ENCODE measurements around the gene PTPRQ. TPM values are rescaled to one million over a fixed set of nuclear protein-coding genes. Genes with fewer than 3 reads are reported as not detected.

PTPRQ gene
- total RNA-seq, 1 donor, result 5.4 TPM

DNA sequence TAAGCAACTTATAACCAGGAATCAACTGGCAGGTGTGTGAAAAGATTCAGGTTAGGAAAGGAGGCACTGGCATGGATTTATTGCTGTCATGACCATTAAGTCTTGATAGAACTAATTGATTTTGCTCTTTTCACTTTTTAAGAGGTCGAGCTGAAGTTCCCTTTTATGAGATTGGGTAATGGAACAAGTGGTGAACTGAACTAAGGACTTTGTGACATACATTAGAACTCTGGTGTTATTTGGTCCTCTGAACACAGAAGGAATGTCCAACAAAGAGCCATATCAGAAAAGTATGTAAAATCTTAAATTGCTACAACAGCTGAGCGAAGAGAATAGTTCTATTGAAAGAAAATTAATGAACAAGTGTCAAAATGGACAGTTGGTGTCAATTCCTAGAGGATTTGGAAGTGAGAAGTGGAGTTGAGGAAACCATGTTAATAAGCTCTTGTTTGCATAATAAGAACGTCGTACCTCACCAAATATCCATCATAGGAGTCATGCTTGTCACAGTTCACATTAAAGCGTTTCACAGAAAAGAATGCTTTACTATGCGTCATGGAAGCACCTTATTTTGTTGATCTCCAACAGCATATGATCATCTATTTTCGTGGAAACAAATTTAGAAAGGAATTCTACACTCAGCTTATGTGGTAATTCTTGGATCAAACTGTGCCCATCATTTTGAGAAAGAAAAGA lies 255.0 kb downstream of the PTPRQ start:
- Histone ChIP-seq H3K79me2 (ENCODE audit: insufficient read depth, low read length) (no peaks in the 10 kb centered on the region), H3K4me3 (ENCODE audit: insufficient read depth, low read length) (no peak overlapping the region), H3K4me2 (ENCODE audit: insufficient read depth, low read length) (no peak overlapping the region), H2AFZ (ENCODE audit: low read length) (no peak overlapping the region), H3K4me1 (ENCODE audit: insufficient read depth, low read length) (peaks cover 20% of the 10 kb centered on the region), H3K27ac (ENCODE audit: low read depth, low read length) (no peak overlapping the region), H3K36me3 (ENCODE audit: insufficient read depth, low read length) (no peaks in the 10 kb centered on the region), H4K20me1 (ENCODE audit: insufficient read depth, low read length) (no peaks in the 10 kb centered on the region), H3K27me3 (ENCODE audit: insufficient read depth, low read length) (no peaks in the 10 kb centered on the region), H3K9me3 (ENCODE audit: low read depth, low read length) (no peaks in the 10 kb centered on the region)
- no peak for DNase-seq (ENCODE audit: insufficient read length, low spot score, missing footprints)
- TF ChIP-seq, protein P1, sequence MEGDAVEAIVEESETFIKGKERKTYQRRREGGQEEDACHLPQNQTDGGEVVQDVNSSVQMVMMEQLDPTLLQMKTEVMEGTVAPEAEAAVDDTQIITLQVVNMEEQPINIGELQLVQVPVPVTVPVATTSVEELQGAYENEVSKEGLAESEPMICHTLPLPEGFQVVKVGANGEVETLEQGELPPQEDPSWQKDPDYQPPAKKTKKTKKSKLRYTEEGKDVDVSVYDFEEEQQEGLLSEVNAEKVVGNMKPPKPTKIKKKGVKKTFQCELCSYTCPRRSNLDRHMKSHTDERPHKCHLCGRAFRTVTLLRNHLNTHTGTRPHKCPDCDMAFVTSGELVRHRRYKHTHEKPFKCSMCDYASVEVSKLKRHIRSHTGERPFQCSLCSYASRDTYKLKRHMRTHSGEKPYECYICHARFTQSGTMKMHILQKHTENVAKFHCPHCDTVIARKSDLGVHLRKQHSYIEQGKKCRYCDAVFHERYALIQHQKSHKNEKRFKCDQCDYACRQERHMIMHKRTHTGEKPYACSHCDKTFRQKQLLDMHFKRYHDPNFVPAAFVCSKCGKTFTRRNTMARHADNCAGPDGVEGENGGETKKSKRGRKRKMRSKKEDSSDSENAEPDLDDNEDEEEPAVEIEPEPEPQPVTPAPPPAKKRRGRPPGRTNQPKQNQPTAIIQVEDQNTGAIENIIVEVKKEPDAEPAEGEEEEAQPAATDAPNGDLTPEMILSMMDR (IDR thresholded peaks at IDR 0.05; ENCODE audit: extremely low read depth, low read depth, low read length), result no peak

DNA sequence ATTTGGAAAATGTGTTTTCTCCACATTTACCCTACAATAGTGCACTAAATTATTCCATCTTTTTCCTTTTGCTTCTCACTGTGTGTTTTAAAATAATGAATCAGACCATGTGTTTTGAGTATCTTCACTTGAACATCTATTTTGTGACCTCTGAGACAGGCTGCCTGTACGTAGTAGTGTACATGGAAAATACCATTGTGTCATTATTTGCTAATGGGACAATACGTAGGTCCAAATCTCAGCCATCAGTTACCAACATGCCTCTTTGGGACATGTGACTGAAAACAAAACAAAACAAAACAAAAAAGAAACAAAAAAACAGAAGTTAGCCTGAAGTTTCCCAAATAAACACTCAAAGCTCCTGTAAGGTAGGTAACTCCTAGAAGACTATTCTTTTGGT lies 256.3 kb downstream of the PTPRQ start:
- Histone ChIP-seq H2AFZ (ENCODE audit: low read length) (no peak overlapping the region), H3K4me3 (ENCODE audit: insufficient read depth, low read length) (no peak overlapping the region)

DNA sequence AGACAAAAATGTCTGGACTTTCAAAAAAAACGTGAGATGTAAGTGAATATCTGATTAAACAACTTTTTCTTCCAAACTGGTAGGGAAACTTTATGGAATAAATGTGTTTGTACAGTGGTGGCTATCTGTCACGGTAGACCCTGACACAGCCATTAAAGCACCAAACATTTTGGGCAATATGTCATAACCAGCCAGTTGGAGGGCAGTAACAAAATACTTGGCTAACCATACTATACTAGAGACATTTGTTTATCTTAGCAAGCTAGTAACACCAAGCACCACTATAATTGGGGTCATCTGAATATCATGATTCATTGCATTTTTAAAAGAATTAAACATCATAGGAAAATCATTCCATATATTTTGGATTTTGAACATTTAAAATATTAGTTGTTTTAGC lies 257.4 kb downstream of the PTPRQ start:
- no peak for DNase-seq (ENCODE audit: insufficient read length, low spot score, missing footprints)
- H3K79me2 ChIP-seq (ENCODE audit: insufficient read depth, low read length), result no peaks in the 10 kb centered on the region
- H4K20me1 ChIP-seq (ENCODE audit: insufficient read depth, low read length), result no peaks in the 10 kb centered on the region
- H3K27me3 ChIP-seq (ENCODE audit: insufficient read depth, low read length), result no peaks in the 10 kb centered on the region
- H3K4me1 ChIP-seq (ENCODE audit: insufficient read depth, low read length), result peaks cover 20% of the 10 kb centered on the region
- H3K9me3 ChIP-seq (ENCODE audit: low read depth, low read length), result no peaks in the 10 kb centered on the region
- H3K4me3 ChIP-seq (ENCODE audit: insufficient read depth, low read length), result no peak overlapping the region
- TF ChIP-seq, protein P1 (IDR thresholded peaks at IDR 0.05; ENCODE audit: extremely low read depth, low read depth, low read length), result no peak
- no peak overlapping the region for H2AFZ ChIP-seq (ENCODE audit: low read length)
- H3K4me2 ChIP-seq (ENCODE audit: insufficient read depth, low read length), result no peak overlapping the region
- H3K36me3 ChIP-seq (ENCODE audit: insufficient read depth, low read length), result no peaks in the 10 kb centered on the region
- no peak overlapping the region for H3K27ac ChIP-seq (ENCODE audit: low read depth, low read length)

More for the DNA sequence above, 256.3 kb downstream of the PTPRQ start:
- H4K20me1 ChIP-seq (ENCODE audit: insufficient read depth, low read length), result no peaks in the 10 kb centered on the region
- TF ChIP-seq, protein P1 (IDR thresholded peaks at IDR 0.05; ENCODE audit: extremely low read depth, low read depth, low read length), result no peak
- H3K9me3 ChIP-seq (ENCODE audit: low read depth, low read length), result no peaks in the 10 kb centered on the region
- H3K79me2 ChIP-seq (ENCODE audit: insufficient read depth, low read length), result no peaks in the 10 kb centered on the region
- no peak overlapping the region for H3K27ac ChIP-seq (ENCODE audit: low read depth, low read length)
- no peaks in the 10 kb centered on the region for H3K36me3 ChIP-seq (ENCODE audit: insufficient read depth, low read length)
- H3K27me3 ChIP-seq (ENCODE audit: insufficient read depth, low read length), result no peaks in the 10 kb centered on the region
- no peak for DNase-seq (ENCODE audit: insufficient read length, low spot score, missing footprints)
- H3K4me2 ChIP-seq (ENCODE audit: insufficient read depth, low read length), result no peak overlapping the region
- H3K4me1 ChIP-seq (ENCODE audit: insufficient read depth, low read length), result peaks cover 20% of the 10 kb centered on the region

DNA sequence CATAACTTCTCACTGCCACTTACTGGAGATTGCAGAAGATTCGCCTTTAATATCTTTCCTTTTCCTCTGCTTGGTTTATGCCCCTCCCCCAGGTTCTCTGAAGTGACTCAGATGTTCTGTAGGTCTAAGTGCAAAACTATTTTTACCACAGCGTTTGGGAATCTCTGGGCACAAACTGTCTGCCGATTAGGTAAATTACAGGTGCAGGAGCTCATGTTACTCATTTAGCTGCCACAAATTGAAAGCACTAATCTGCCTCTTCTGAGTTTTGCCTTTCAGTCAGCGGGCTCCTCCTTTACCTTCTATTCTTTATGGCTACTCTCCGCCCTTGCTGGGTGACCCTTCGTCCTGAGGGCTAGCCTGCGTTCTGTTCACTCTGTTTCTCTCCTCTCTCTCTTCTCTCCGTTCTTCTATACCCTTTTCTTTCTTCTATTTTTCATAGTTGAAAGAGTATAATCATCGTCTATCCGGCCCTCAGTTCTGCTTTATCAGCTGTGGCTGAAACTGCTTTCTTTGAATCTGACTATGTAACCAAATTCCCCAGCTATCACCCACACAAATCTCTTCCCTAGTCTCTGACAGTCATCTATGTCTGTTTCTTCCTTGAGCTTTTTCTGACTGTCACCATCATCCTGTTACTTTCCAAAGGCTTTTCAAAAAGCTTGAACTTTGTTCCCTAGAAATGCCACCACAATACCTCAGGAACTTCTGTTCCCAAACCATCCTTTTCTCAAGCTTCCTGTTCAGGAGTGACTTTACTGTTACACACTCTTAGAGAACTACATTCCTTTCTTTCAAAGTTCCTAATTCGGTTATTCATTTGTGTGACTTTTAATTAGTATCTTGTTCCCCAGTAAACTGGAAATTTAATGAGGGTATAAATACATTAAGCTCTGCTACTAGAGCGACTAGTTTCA lies 259.1 kb downstream of the PTPRQ start:
- TF ChIP-seq, protein P1 (IDR thresholded peaks at IDR 0.05; ENCODE audit: extremely low read depth, low read depth, low read length), result no peak
- no peaks in the 10 kb centered on the region for H4K20me1 ChIP-seq (ENCODE audit: insufficient read depth, low read length)
- H3K79me2 ChIP-seq (ENCODE audit: insufficient read depth, low read length), result no peaks in the 10 kb centered on the region
- peak overlapping the region; percentile 14 for H3K27ac ChIP-seq (ENCODE audit: low read depth, low read length)
- no peaks in the 10 kb centered on the region for H3K36me3 ChIP-seq (ENCODE audit: insufficient read depth, low read length)
- H3K9me3 ChIP-seq (ENCODE audit: low read depth, low read length), result no peaks in the 10 kb centered on the region
- peak; percentile 45 for DNase-seq (ENCODE audit: insufficient read length, low spot score, missing footprints)
- H3K27me3 ChIP-seq (ENCODE audit: insufficient read depth, low read length), result no peaks in the 10 kb centered on the region
- H2AFZ ChIP-seq (ENCODE audit: low read length), result peak overlapping the region; percentile 75
- peaks cover 20% of the 10 kb centered on the region for H3K4me1 ChIP-seq (ENCODE audit: insufficient read depth, low read length)
- H3K4me3 ChIP-seq (ENCODE audit: insufficient read depth, low read length), result peak overlapping the region; percentile 45
- peak overlapping the region; percentile 82 for H3K4me2 ChIP-seq (ENCODE audit: insufficient read depth, low read length)
